H1 (cell line): ENCODE data around the gene METRNL.

Experiments
- EP300 ChIP-seq, 2 experiments: IDR thresholded peaks; 1 replicate in 1 of 2; 2 replicates in 1 of 2; pipeline ENCODE4 v1.6.1; 2011 to 2012; ENCODE audit warnings: low read depth in 2 of 2, low read length in 2 of 2, mild to moderate bottlenecking in 2 of 2, borderline replicate concordance in 1 of 2, inconsistent platforms in 1 of 2, moderate library complexity in 1 of 2
- EZH2 ChIP-seq: fragments of 200-600 bp; sonication (generic); IDR thresholded peaks from 2 replicates; pipeline ENCODE4 v1.7.1; 2012; ENCODE audit warnings: low read depth, mild to moderate bottlenecking, moderate library complexity, low read length, inconsistent platforms; ENCODE audit not compliant: severe bottlenecking
- POLR2A ChIP-seq, 2 experiments: IDR thresholded peaks; 1 replicate in 1 of 2; 2 replicates in 1 of 2; pipeline ENCODE4 v1.6.1; 2011; ENCODE audit warnings: low read depth in 2 of 2, low read length in 2 of 2, mild to moderate bottlenecking in 2 of 2; ENCODE audit errors: control extremely low read depth in 1 of 2
- TF ChIP-seq, protein P1 (sequence below), 3 experiments: IDR thresholded peaks; 1 replicate in 2 of 3; 2 replicates in 1 of 3; pipeline versions ENCODE4 v1.5.1 to v1.6.1; 2011; ENCODE audit warnings: low read length in 3 of 3, mild to moderate bottlenecking in 3 of 3, inconsistent platforms in 2 of 3, low read depth in 1 of 3, moderate library complexity in 1 of 3; ENCODE audit not compliant: insufficient read depth in 1 of 3; ENCODE audit errors: control extremely low read depth in 1 of 3
- TF ChIP-seq, protein P2 (sequence below): IDR thresholded peaks from 2 replicates; pipeline ENCODE4 v1.6.1; 2012; ENCODE audit warnings: inconsistent platforms

- TF ChIP-seq, protein P1, sequence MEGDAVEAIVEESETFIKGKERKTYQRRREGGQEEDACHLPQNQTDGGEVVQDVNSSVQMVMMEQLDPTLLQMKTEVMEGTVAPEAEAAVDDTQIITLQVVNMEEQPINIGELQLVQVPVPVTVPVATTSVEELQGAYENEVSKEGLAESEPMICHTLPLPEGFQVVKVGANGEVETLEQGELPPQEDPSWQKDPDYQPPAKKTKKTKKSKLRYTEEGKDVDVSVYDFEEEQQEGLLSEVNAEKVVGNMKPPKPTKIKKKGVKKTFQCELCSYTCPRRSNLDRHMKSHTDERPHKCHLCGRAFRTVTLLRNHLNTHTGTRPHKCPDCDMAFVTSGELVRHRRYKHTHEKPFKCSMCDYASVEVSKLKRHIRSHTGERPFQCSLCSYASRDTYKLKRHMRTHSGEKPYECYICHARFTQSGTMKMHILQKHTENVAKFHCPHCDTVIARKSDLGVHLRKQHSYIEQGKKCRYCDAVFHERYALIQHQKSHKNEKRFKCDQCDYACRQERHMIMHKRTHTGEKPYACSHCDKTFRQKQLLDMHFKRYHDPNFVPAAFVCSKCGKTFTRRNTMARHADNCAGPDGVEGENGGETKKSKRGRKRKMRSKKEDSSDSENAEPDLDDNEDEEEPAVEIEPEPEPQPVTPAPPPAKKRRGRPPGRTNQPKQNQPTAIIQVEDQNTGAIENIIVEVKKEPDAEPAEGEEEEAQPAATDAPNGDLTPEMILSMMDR (IDR thresholded peaks at IDR 0.05; ENCODE audit: control extremely low read depth in 1 of 3, insufficient read depth in 1 of 3, low read depth in 1 of 3, low read length in 3 of 3): no peak
- TF ChIP-seq EZH2: no peak
- no peak for TF ChIP-seq POLR2A (IDR thresholded peaks at IDR 0.05; ENCODE audit: control extremely low read depth in 1 of 2, low read depth in 2 of 2, low read length in 2 of 2)
- no peak for TF ChIP-seq EP300 (IDR thresholded peaks at IDR 0.05; ENCODE audit: borderline replicate concordance in 1 of 2, low read depth in 2 of 2, low read length in 2 of 2)
- TF ChIP-seq, protein P2, sequence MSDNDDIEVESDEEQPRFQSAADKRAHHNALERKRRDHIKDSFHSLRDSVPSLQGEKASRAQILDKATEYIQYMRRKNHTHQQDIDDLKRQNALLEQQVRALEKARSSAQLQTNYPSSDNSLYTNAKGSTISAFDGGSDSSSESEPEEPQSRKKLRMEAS: no peak
Measured at GRCh38 chr17:83053739-83054451, 25.5 kb upstream of the METRNL start.
